Measurements from ENCODE around the gene NCAPH2.

NCAPH2 gene

GRCh38 chr22:50530877-50531545, 23.0 kb downstream of the NCAPH2 start:
- peak; percentile 76 for DNase-seq (ENCODE audit: low read depth)

- peak; percentile 11 for DNase-seq (ENCODE audit: low read depth)
These were observed 23.5 kb downstream of the NCAPH2 start for GRCh38 chr22:50531546-50531961.

- peak; percentile 75 for DNase-seq (ENCODE audit: low read depth)
These were observed 24.1 kb downstream of the NCAPH2 start for GRCh38 chr22:50531962-50532674.

GRCh38 chr22:50532824-50533796, 25.1 kb downstream of the NCAPH2 start:
- no peak for DNase-seq (ENCODE audit: low read depth)

GRCh38 chr22:50533856-50534711, 26.1 kb downstream of the NCAPH2 start:
- peak; percentile 70 for DNase-seq (ENCODE audit: low read depth)

- no peak for DNase-seq (ENCODE audit: low read depth)
These were observed 27.1 kb downstream of the NCAPH2 start for GRCh38 chr22:50535113-50535512.

GRCh38 chr22:50536226-50536625, 28.2 kb downstream of the NCAPH2 start:
- no peak for DNase-seq (ENCODE audit: low read depth)

- DNase-seq (ENCODE audit: low read depth) = no peak
These were observed 29.7 kb downstream of the NCAPH2 start for GRCh38 chr22:50537765-50538164.

GRCh38 chr22:50540381-50540780, 32.4 kb downstream of the NCAPH2 start:
- no peak for DNase-seq (ENCODE audit: low read depth)

GRCh38 chr22:50541667-50542026, 33.6 kb downstream of the NCAPH2 start:
- DNase-seq (ENCODE audit: low read depth) = peak; percentile 94

- DNase-seq (ENCODE audit: low read depth) = no peak
These were observed 34.4 kb downstream of the NCAPH2 start for GRCh38 chr22:50542416-50542927.

- DNase-seq (ENCODE audit: low read depth) = peak; percentile 69
These were observed 36.2 kb downstream of the NCAPH2 start for GRCh38 chr22:50544078-50544745.

GRCh38 chr22:50544746-50545253, 36.8 kb downstream of the NCAPH2 start:
- no peak for DNase-seq (ENCODE audit: low read depth)

GRCh38 chr22:50545522-50546325, 37.7 kb downstream of the NCAPH2 start, which contains the start of gene KLHDC7B:
Gene KLHDC7B, plus strand, starts transcription at chr22:50545899. Its CDS starts 345 bp downstream, at chr22:50546244.
- DNase-seq (ENCODE audit: low read depth) = peak; percentile 63

- DNase-seq (ENCODE audit: low read depth) = no peak
These were observed 38.6 kb downstream of the NCAPH2 start for GRCh38 chr22:50546326-50547262.

GRCh38 chr22:50547263-50547985, 39.4 kb downstream of the NCAPH2 start:
- no peak for DNase-seq (ENCODE audit: low read depth)

GRCh38 chr22:50548040-50548920, 40.3 kb downstream of the NCAPH2 start:
- no peak for DNase-seq (ENCODE audit: low read depth)
